Stimulated activated CD8-positive, alpha-beta memory T cell treated with anti-CD3 and anti-CD28 coated beads, Interleukin-15, amount 100 ng/mL, for 4 hours (primary cell): ENCODE results near the gene C17orf100.
"Not testable (repeated sequence)": the region's sequence is repeated elsewhere in the genome, so short reads cannot be mapped to it uniquely, and the experiment has no call there.

Experiments
- DNase-seq, 2 donors: peaks; one replicate each; pipeline ENCODE4 v3.0.0-alpha.2; 2020; ENCODE audit warnings: low read depth in 2 of 2

Gene C17orf100

GRCh38 chr17:6641247-6641863, 10.2 kb upstream of the C17orf100 start:
- no peak for DNase-seq

GRCh38 chr17:6642592-6642991, 9.0 kb upstream of the C17orf100 start:
- no peak for DNase-seq

GRCh38 chr17:6643451-6644125, 8.0 kb upstream of the C17orf100 start:
- no peak for DNase-seq

- DNase-seq: no peak
These were observed 3.4 kb upstream of the C17orf100 start for GRCh38 chr17:6648181-6648580.

GRCh38 chr17:6651919-6652452, 424 bp downstream of the C17orf100 start:
- no peak for DNase-seq

GRCh38 chr17:6654841-6655731, 3.5 kb downstream of the C17orf100 start:
- DNase-seq: no peak

GRCh38 chr17:6655732-6656361, 4.3 kb downstream of the C17orf100 start:
- DNase-seq: not testable (repeated sequence)

GRCh38 chr17:6656797-6657632, 5.5 kb downstream of the C17orf100 start:
- not testable (repeated sequence) for DNase-seq

GRCh38 chr17:6657633-6658287, 6.2 kb downstream of the C17orf100 start:
- no peak for DNase-seq

GRCh38 chr17:6658411-6658810, 6.8 kb downstream of the C17orf100 start:
- DNase-seq: not testable (repeated sequence)

- DNase-seq: no peak
These were observed 8.5 kb downstream of the C17orf100 start for GRCh38 chr17:6660101-6660500.

GRCh38 chr17:6660805-6661463, 9.4 kb downstream of the C17orf100 start:
- no peak for DNase-seq

- no peak for DNase-seq
These were observed 9.9 kb downstream of the C17orf100 start for GRCh38 chr17:6661464-6661848.

GRCh38 chr17:6663200-6663599, 11.6 kb downstream of the C17orf100 start:
- DNase-seq: not testable (repeated sequence)

- DNase-seq: no peak
These were observed 14.5 kb downstream of the C17orf100 start for GRCh38 chr17:6666077-6666521.

- DNase-seq: no peak
These were observed 15.0 kb downstream of the C17orf100 start for GRCh38 chr17:6666557-6666956.

- no peak for DNase-seq
These were observed 16.0 kb downstream of the C17orf100 start for GRCh38 chr17:6667516-6667915.

- no peak for DNase-seq
These were observed 16.7 kb downstream of the C17orf100 start for GRCh38 chr17:6668219-6668618.

- no peak for DNase-seq
These were observed 17.3 kb downstream of the C17orf100 start for GRCh38 chr17:6668727-6669425.
